Osteoblast (primary cell): ENCODE measurements around the gene SMC6. TPM values are rescaled to one million over a fixed set of nuclear protein-coding genes. Genes with fewer than 3 reads are reported as not detected.

Source experiments
- DNase-seq: peaks from one replicate; pipeline ENCODE4 v3.0.0; 2011; ENCODE audit warnings: low spot score, mixed read lengths; ENCODE audit not compliant: insufficient read length; ENCODE audit errors: missing footprints
- H2AFZ ChIP-seq: 2 replicates; pipeline ENCODE4 v1.6.0; 2011; ENCODE audit warnings: mild to moderate bottlenecking, low read length
- H3K27ac ChIP-seq: 2 replicates; pipeline ENCODE4 v1.5.1; 2011; ENCODE audit warnings: mild to moderate bottlenecking, low read depth, low read length, moderate library complexity
- H3K27me3 ChIP-seq: 2 replicates; pipeline ENCODE4 v1.6.0; 2012; ENCODE audit warnings: mild to moderate bottlenecking, control low read depth, inconsistent platforms, low read length, moderate library complexity; ENCODE audit not compliant: insufficient read depth
- H3K36me3 ChIP-seq: 2 replicates; pipeline ENCODE4 v1.5.1; 2011; ENCODE audit warnings: mild to moderate bottlenecking, low read length, control low read depth, moderate library complexity; ENCODE audit not compliant: insufficient read depth
- H3K4me1 ChIP-seq: 2 replicates; pipeline ENCODE4 v1.5.1; 2011; ENCODE audit warnings: mild to moderate bottlenecking, low read length, control low read depth, moderate library complexity; ENCODE audit not compliant: insufficient read depth
- H3K4me2 ChIP-seq: 2 replicates; pipeline ENCODE4 v1.6.0; 2011; ENCODE audit warnings: mild to moderate bottlenecking, low read length; ENCODE audit not compliant: insufficient read depth
- H3K4me3 ChIP-seq: fragments of 200-600 bp; sonication (generic); 3 replicates; pipeline ENCODE4 v1.5.1; 2012; ENCODE audit warnings: mild to moderate bottlenecking, low read length, inconsistent platforms; ENCODE audit not compliant: insufficient read depth
- H3K79me2 ChIP-seq: 2 replicates; pipeline ENCODE4 v1.6.0; 2012; ENCODE audit warnings: mild to moderate bottlenecking, low read length, control low read depth, inconsistent platforms; ENCODE audit not compliant: insufficient read depth
- H3K9me3 ChIP-seq: 2 replicates; pipeline ENCODE4 v1.5.1; 2011; ENCODE audit warnings: low read depth, low read length, control low read depth
- H4K20me1 ChIP-seq: 2 replicates; pipeline ENCODE4 v1.6.0; 2012; ENCODE audit warnings: mild to moderate bottlenecking, low read length, control low read depth; ENCODE audit not compliant: insufficient read depth
- CTCF ChIP-seq: IDR thresholded peaks from 2 replicates; pipeline ENCODE4 v1.5.1; 2011; ENCODE audit warnings: mild to moderate bottlenecking, low read depth, low read length, moderate library complexity; ENCODE audit errors: extremely low read depth
- total RNA-seq: library from RNA; depleted of rRNA; stranded (reverse); fragments of >200 nt; gene quantifications from 2 replicates; pipeline ENCODE4 v1.2.3, GENCODE V29; 2012

SMC6 gene
- total RNA-seq, 1 donor, result 22.4 TPM

GRCh38 chr2:17648581-17648980 lies 105.0 kb downstream of the SMC6 start:
- Histone ChIP-seq H3K4me2 (no peak overlapping the region), H2AFZ (no peak overlapping the region), H3K36me3 (no peaks in the 10 kb centered on the region), H3K4me1 (peaks cover 22% of the 10 kb centered on the region), H3K27me3 (no peaks in the 10 kb centered on the region), H3K4me3 (no peak overlapping the region), H4K20me1 (no peaks in the 10 kb centered on the region), H3K79me2 (no peaks in the 10 kb centered on the region), H3K9me3 (no peaks in the 10 kb centered on the region), H3K27ac (no peak overlapping the region)
- DNase-seq, result no peak
- no peak for TF ChIP-seq CTCF

GRCh38 chr2:17646838-17647701 lies 106.5 kb downstream of the SMC6 start:
- Histone ChIP-seq H3K4me2 (no peak overlapping the region), H2AFZ (no peak overlapping the region), H3K4me1 (peaks cover 33% of the 10 kb centered on the region), H4K20me1 (no peaks in the 10 kb centered on the region), H3K27ac (no peak overlapping the region), H3K36me3 (no peaks in the 10 kb centered on the region), H3K79me2 (no peaks in the 10 kb centered on the region), H3K4me3 (no peak overlapping the region), H3K9me3 (no peaks in the 10 kb centered on the region), H3K27me3 (no peaks in the 10 kb centered on the region)
- no peak for DNase-seq
- TF ChIP-seq CTCF, result no peak

GRCh38 chr2:17646081-17646554 lies 107.5 kb downstream of the SMC6 start:
- H2AFZ ChIP-seq, result no peak overlapping the region
- DNase-seq, result peak; percentile 72

More at GRCh38 chr2:17646081-17646554, 107.5 kb downstream of the SMC6 start:
- no peaks in the 10 kb centered on the region for H3K27me3 ChIP-seq
- peak overlapping the region; percentile 71 for H3K27ac ChIP-seq
- H3K4me3 ChIP-seq, result no peak overlapping the region
- H4K20me1 ChIP-seq, result no peaks in the 10 kb centered on the region
- peaks cover 33% of the 10 kb centered on the region for H3K4me1 ChIP-seq
- peak overlapping the region; percentile 52 for H3K4me2 ChIP-seq
- peak; percentile 84 for TF ChIP-seq CTCF
- H3K9me3 ChIP-seq, result no peaks in the 10 kb centered on the region
- no peaks in the 10 kb centered on the region for H3K36me3 ChIP-seq
- H3K79me2 ChIP-seq, result no peaks in the 10 kb centered on the region
